A673 (cell line): ENCODE data around the gene ATXN10.

ENCODE experiments used
- EZH2 ChIP-seq: fragments of 200-600 bp; sonication (generic); IDR thresholded peaks from 2 replicates; pipeline ENCODE4 v1.6.1; 2017; ENCODE audit warnings: borderline replicate concordance, low read depth, mild to moderate bottlenecking, mixed read lengths, antibody characterized with exemption, low read length; ENCODE audit not compliant: poor library complexity, severe bottlenecking
- TF ChIP-seq, protein P1 (sequence below): fragments of 300-800, 200-600 bp; sonication (generic); conservative IDR thresholded peaks from 2 replicates; pipeline ENCODE4 v1.5.1; 2017; ENCODE audit warnings: low read depth, mild to moderate bottlenecking, antibody characterized with exemption, low read length, moderate library complexity, mixed read lengths

DNA sequence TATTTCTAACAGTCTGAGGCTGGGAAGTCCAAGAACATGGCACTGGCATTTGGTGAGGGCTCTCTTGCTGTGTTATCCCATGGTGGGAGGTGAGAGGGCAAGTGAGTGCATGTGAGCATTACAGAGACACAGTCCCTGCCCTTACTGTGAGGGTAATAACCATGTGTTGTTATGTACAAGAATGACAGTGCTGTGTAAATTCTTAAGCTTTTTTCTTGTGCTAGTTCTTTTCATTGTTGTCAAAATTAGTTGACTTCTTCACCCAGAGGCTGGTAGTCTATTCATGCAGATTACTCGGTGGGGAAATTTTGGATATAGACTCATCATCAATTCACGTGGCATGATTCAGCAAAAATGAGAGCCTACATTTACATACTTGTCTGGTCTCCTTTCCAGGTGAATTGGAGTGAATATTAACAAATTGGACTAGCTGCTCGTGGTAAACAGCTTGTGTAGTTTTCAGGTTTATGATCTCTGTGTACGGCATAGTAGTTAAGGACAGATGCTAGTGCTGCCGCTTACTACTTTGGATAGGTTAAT is 49.3 kb downstream of the ATXN10 start:
- TF ChIP-seq, protein P1, sequence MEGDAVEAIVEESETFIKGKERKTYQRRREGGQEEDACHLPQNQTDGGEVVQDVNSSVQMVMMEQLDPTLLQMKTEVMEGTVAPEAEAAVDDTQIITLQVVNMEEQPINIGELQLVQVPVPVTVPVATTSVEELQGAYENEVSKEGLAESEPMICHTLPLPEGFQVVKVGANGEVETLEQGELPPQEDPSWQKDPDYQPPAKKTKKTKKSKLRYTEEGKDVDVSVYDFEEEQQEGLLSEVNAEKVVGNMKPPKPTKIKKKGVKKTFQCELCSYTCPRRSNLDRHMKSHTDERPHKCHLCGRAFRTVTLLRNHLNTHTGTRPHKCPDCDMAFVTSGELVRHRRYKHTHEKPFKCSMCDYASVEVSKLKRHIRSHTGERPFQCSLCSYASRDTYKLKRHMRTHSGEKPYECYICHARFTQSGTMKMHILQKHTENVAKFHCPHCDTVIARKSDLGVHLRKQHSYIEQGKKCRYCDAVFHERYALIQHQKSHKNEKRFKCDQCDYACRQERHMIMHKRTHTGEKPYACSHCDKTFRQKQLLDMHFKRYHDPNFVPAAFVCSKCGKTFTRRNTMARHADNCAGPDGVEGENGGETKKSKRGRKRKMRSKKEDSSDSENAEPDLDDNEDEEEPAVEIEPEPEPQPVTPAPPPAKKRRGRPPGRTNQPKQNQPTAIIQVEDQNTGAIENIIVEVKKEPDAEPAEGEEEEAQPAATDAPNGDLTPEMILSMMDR, result no peak
- no peak for TF ChIP-seq EZH2
